Measurements from ENCODE around the gene SGSM1. TPM values are rescaled to one million over a fixed set of nuclear protein-coding genes. Genes with fewer than 3 reads are reported as not detected.
A peak's percentile ranks its signal among the peaks of the same experiment; 100 is the strongest.

Gene SGSM1
- total and polyA plus RNA-seq, 10 of the 15 experiments (the other 5 are each of a cell fraction or from before 2014, with no cell fraction given), result not detected

GRCh38 chr22:24807284-24807950 lies 1.4 kb downstream of the SGSM1 start:
- H3K4me3 ChIP-seq, result no peak overlapping the region

More at GRCh38 chr22:24807284-24807950, 1.4 kb downstream of the SGSM1 start:
- in situ Hi-C loops (cut with MboI) (no loop called here), intact Hi-C loops (cut with micrococcal nuclease; ENCODE audit: unreplicated experiment) (no loop called here)
- peak; percentile 18 for TF ChIP-seq BCL3 (IDR thresholded peaks at IDR 0.05; ENCODE audit: borderline replicate concordance, insufficient read depth, low read depth, low read length, poor library complexity, severe bottlenecking)
- no peak for TF ChIP-seq MAX (IDR thresholded peaks at IDR 0.05; ENCODE audit: low read depth, low read length)
- Histone ChIP-seq H3K9ac (ENCODE audit: control insufficient read depth, insufficient read depth, low read length) (no peak overlapping the region), H2AFZ (ENCODE audit: control insufficient read depth, low read depth, low read length) (no peak overlapping the region), H3K36me3 (ENCODE audit: control insufficient read depth in 2 of 2, insufficient read depth in 2 of 2, low read length in 1 of 2) (no peaks in the 10 kb centered on the region), H3K27me3 (replicated peaks in 1 of 2; ENCODE audit: control insufficient read depth in 2 of 2, insufficient read depth in 2 of 2, low read length in 1 of 2) (peaks cover 0 to 7% of the 10 kb centered on the region in 2 experiments; a peak in 2 of 4 replicates), H3K27ac (ENCODE audit: control insufficient read depth, insufficient read depth) (no peak overlapping the region), H3K4me1 (ENCODE audit: control insufficient read depth, insufficient read depth, low read length) (no peaks in the 10 kb centered on the region), H4K20me1 (ENCODE audit: control insufficient read depth, insufficient read depth) (no peaks in the 10 kb centered on the region), H3K9me3 (replicated peaks; ENCODE audit: control insufficient read depth, insufficient read depth, low read length) (no peaks in the 10 kb centered on the region; the same call in 2 of the 3 replicates), H3K79me2 (ENCODE audit: control insufficient read depth, insufficient read depth, low read length) (no peaks in the 10 kb centered on the region), H3K4me2 (ENCODE audit: control insufficient read depth, insufficient read depth) (no peak overlapping the region)
- CTCF ChIA-PET, result interaction anchor here (0.6 to 1.7 kb wide), 2 partner anchors 43 to 334 kb away, joined by 3 read pairs; no protein-coding TSS in a partner anchor
- RAD21 ChIA-PET (ENCODE audit: unreplicated experiment), result no interaction called here
- no peak for FAIRE-seq
- POLR2A ChIA-PET, result no interaction called here
- ATAC-seq, result no peak
- 47% methylated on average over 11 of the region's 11 CpGs for WGBS (ENCODE audit: insufficient coverage, insufficient replicate concordance, low lambda C conversion rate, missing lambda C conversion rate)
- SMC1A ChIA-PET (ENCODE audit: uncharacterized antibody, unreplicated experiment), result no interaction called here
- no peak for DNase-seq (ENCODE audit: low read depth, low spot score)
- BruUV-seq (replicated peaks), result no TSS peak

Measured in GM12878 (cell line).